Mesenchymal stem cell (in vitro differentiated cells and primary cell): ENCODE results near the gene ZNF366.

Experiments used
- DNase-seq: peaks from one replicate; pipeline ENCODE4 v3.0.0-alpha.2; 2013
- H2AFZ ChIP-seq: one replicate; pipeline ENCODE4 v1.6.1; 2013; ENCODE audit warnings: low read depth, mild to moderate bottlenecking, control low read depth, inconsistent platforms, low read length, moderate library complexity
- H2AK5ac ChIP-seq: 2 replicates; pipeline ENCODE4 v1.6.1; 2013; ENCODE audit warnings: low read length, moderate library complexity, mild to moderate bottlenecking, inconsistent platforms; ENCODE audit not compliant: severe bottlenecking
- H2BK120ac ChIP-seq: one replicate; pipeline ENCODE4 v1.6.1; 2013; ENCODE audit warnings: low read depth, mild to moderate bottlenecking, inconsistent platforms, low read length, moderate library complexity
- H2BK12ac ChIP-seq, 2 experiments: one replicate each; pipeline ENCODE4 v1.6.1; 2013; ENCODE audit warnings: inconsistent platforms in 2 of 2, low read length in 2 of 2, mild to moderate bottlenecking in 2 of 2, moderate library complexity in 2 of 2, control low read depth in 1 of 2
- H2BK15ac ChIP-seq: one replicate; pipeline ENCODE4 v1.6.1; 2013; ENCODE audit warnings: mild to moderate bottlenecking, low read depth, inconsistent platforms; ENCODE audit not compliant: poor library complexity, severe bottlenecking
- H2BK5ac ChIP-seq: 2 replicates; pipeline ENCODE4 v1.6.1; 2013; ENCODE audit warnings: low read depth, mild to moderate bottlenecking, low read length, control low read depth, inconsistent platforms; ENCODE audit not compliant: poor library complexity, severe bottlenecking
- H3K14ac ChIP-seq, 2 experiments: one replicate each; pipeline ENCODE4 v1.6.1; 2013; ENCODE audit warnings: inconsistent platforms in 2 of 2, low read length in 2 of 2, control low read depth in 1 of 2, mild to moderate bottlenecking in 1 of 2, moderate library complexity in 1 of 2
- H3K18ac ChIP-seq, 2 experiments: one replicate each; pipeline ENCODE4 v1.6.1; 2013; ENCODE audit warnings: inconsistent platforms in 2 of 2, low read length in 2 of 2, control low read depth in 1 of 2, low read depth in 1 of 2, mild to moderate bottlenecking in 1 of 2
- H3K23ac ChIP-seq, 2 experiments: one replicate each; pipeline ENCODE4 v1.6.1; 2013; ENCODE audit warnings: inconsistent platforms in 2 of 2, low read length in 2 of 2, mild to moderate bottlenecking in 2 of 2, moderate library complexity in 2 of 2, control low read depth in 1 of 2
- H3K27ac ChIP-seq: 2 replicates; pipeline ENCODE4 v1.5.1; 2013; ENCODE audit warnings: mild to moderate bottlenecking, moderate library complexity, low read length, control low read depth, inconsistent platforms; ENCODE audit not compliant: poor library complexity, severe bottlenecking
- H3K27me3 ChIP-seq, 2 experiments: 2 replicates each; pipeline versions ENCODE4 v1.6.1 to v1.7.0; 2013; ENCODE audit warnings: low read length in 2 of 2, mild to moderate bottlenecking in 2 of 2, moderate library complexity in 2 of 2, control low read depth in 1 of 2, inconsistent platforms in 1 of 2; ENCODE audit not compliant: control insufficient read depth in 1 of 2, insufficient read depth in 1 of 2
- H3K36me3 ChIP-seq, 2 experiments: 2 replicates each; pipeline versions ENCODE4 v1.6.1 to v1.7.0; 2013; ENCODE audit warnings: low read length in 2 of 2, control low read depth in 1 of 2, inconsistent platforms in 1 of 2, low read depth in 1 of 2, mild to moderate bottlenecking in 1 of 2; ENCODE audit not compliant: insufficient read depth in 2 of 2, control insufficient read depth in 1 of 2
- H3K4ac ChIP-seq, 2 experiments: one replicate each; pipeline ENCODE4 v1.6.1; 2013; ENCODE audit warnings: inconsistent platforms in 2 of 2, low read length in 2 of 2, mild to moderate bottlenecking in 2 of 2, moderate library complexity in 2 of 2, control low read depth in 1 of 2, low read depth in 1 of 2
- H3K4me1 ChIP-seq: 2 replicates; pipeline ENCODE4 v1.6.1; 2013; ENCODE audit warnings: low read depth, low read length, control low read depth; ENCODE audit not compliant: control insufficient read depth, insufficient read depth
- H3K4me2 ChIP-seq: 2 replicates; pipeline ENCODE4 v1.6.1; 2013; ENCODE audit warnings: low read length, mild to moderate bottlenecking, inconsistent platforms; ENCODE audit not compliant: poor library complexity, severe bottlenecking
- H3K4me3 ChIP-seq, 2 experiments: 2 replicates each; pipeline versions ENCODE4 v1.5.1 to v1.7.0; 2013; ENCODE audit warnings: low read length in 2 of 2, mild to moderate bottlenecking in 2 of 2, control low read depth in 1 of 2, low read depth in 1 of 2; ENCODE audit not compliant: insufficient read depth in 1 of 2
- H3K79me1 ChIP-seq: replicated peaks from 2 replicates; pipeline ENCODE4 v1.6.1; 2013; ENCODE audit warnings: mild to moderate bottlenecking, control low read depth, low read length, inconsistent platforms; ENCODE audit not compliant: poor library complexity, severe bottlenecking
- H3K9ac ChIP-seq: 2 replicates; pipeline ENCODE4 v1.7.0; 2013; ENCODE audit warnings: mild to moderate bottlenecking, low read length, moderate library complexity
- H3K9me3 ChIP-seq: 2 replicates; pipeline ENCODE4 v1.7.0; 2013; ENCODE audit warnings: mild to moderate bottlenecking, low read length; ENCODE audit not compliant: control insufficient read depth
- H4K8ac ChIP-seq: one replicate; pipeline ENCODE4 v1.6.1; 2013; ENCODE audit warnings: inconsistent platforms, mild to moderate bottlenecking, low read length, moderate library complexity
- H4K91ac ChIP-seq: one replicate; pipeline ENCODE4 v1.6.1; 2013; ENCODE audit warnings: mild to moderate bottlenecking, low read length, inconsistent platforms
- whole genome bisulfite sequencing: methylation state at CpG from one replicate; pipeline ENCODE4 v1.1.7; 2013; ENCODE audit warnings: mixed read lengths; 5-methylcytosine and 5-hydroxymethylcytosine counted together

ZNF366 gene

GRCh38 chr5:72457491-72457890 lies 49.7 kb downstream of the ZNF366 start:
- no peak overlapping the region for H3K23ac ChIP-seq
- H2AFZ ChIP-seq, result no peak overlapping the region
- no peak overlapping the region for H3K18ac ChIP-seq
- H3K4me1 ChIP-seq, result peaks cover 5% of the 10 kb centered on the region
- no peaks in the 10 kb centered on the region for H3K9me3 ChIP-seq
- no peaks in the 10 kb centered on the region for H3K36me3 ChIP-seq
- no peak overlapping the region for H2AK5ac ChIP-seq
- H3K27me3 ChIP-seq, result no peaks in the 10 kb centered on the region
- H2BK5ac ChIP-seq, result no peak overlapping the region
- no peak overlapping the region for H4K8ac ChIP-seq
- no peak overlapping the region for H3K4ac ChIP-seq
- H3K4me3 ChIP-seq, result no peak overlapping the region
- no peak overlapping the region for H3K4me2 ChIP-seq
- no peaks in the 10 kb centered on the region for H3K79me1 ChIP-seq
- no peak overlapping the region for H3K27ac ChIP-seq
- no peak for DNase-seq
- no peak overlapping the region for H2BK120ac ChIP-seq
- 100% methylated on average over 1 of the region's 1 CpG for WGBS
- no peak overlapping the region for H2BK12ac ChIP-seq
- no peak overlapping the region for H3K9ac ChIP-seq
- no peak overlapping the region for H4K91ac ChIP-seq
- no peak overlapping the region for H2BK15ac ChIP-seq
- no peak overlapping the region for H3K14ac ChIP-seq

- no peak for DNase-seq
- Histone ChIP-seq H3K4ac (no peak overlapping the region), H4K91ac (no peak overlapping the region), H2BK15ac (no peak overlapping the region), H3K79me1 (no peaks in the 10 kb centered on the region), H3K36me3 (no peaks in the 10 kb centered on the region), H2BK120ac (no peak overlapping the region), H2AK5ac (no peak overlapping the region), H3K27me3 (no peaks in the 10 kb centered on the region), H3K9ac (no peak overlapping the region), H3K4me1 (peaks cover 11% of the 10 kb centered on the region), H3K27ac (no peak overlapping the region), H3K14ac (no peak overlapping the region), H3K23ac (no peak overlapping the region), H3K9me3 (no peaks in the 10 kb centered on the region), H3K4me3 (no peak overlapping the region), H4K8ac (no peak overlapping the region), H3K18ac (no peak overlapping the region), H2BK12ac (no peak overlapping the region), H3K4me2 (no peak overlapping the region), H2AFZ (no peak overlapping the region), H2BK5ac (no peak overlapping the region)
- 94% methylated on average over 7 of the region's 8 CpGs for WGBS
Measured at GRCh38 chr5:72456391-72457074, 50.7 kb downstream of the ZNF366 start.

GRCh38 chr5:72455476-72455875 lies 51.7 kb downstream of the ZNF366 start:
- no peaks in the 10 kb centered on the region for H3K27me3 ChIP-seq
- H2BK5ac ChIP-seq, result no peak overlapping the region
- H3K79me1 ChIP-seq, result no peaks in the 10 kb centered on the region
- no peak overlapping the region for H3K14ac ChIP-seq
- no peak overlapping the region for H3K4ac ChIP-seq
- no peak overlapping the region for H4K8ac ChIP-seq
- H2BK15ac ChIP-seq, result no peak overlapping the region
- no peaks in the 10 kb centered on the region for H3K9me3 ChIP-seq
- 94% methylated on average over 9 of the region's 9 CpGs for WGBS
- H3K27ac ChIP-seq, result no peak overlapping the region
- no peak overlapping the region for H3K9ac ChIP-seq
- no peak overlapping the region for H3K4me3 ChIP-seq
- no peak overlapping the region for H3K23ac ChIP-seq
- no peak overlapping the region for H2AK5ac ChIP-seq
- H4K91ac ChIP-seq, result no peak overlapping the region
- H3K4me2 ChIP-seq, result no peak overlapping the region
- H3K18ac ChIP-seq, result no peak overlapping the region
- no peak overlapping the region for H2AFZ ChIP-seq
- DNase-seq, result no peak
- H2BK120ac ChIP-seq, result no peak overlapping the region
- peaks cover 11% of the 10 kb centered on the region for H3K4me1 ChIP-seq
- H2BK12ac ChIP-seq, result peak overlapping the region in 1 of 2 experiments; percentile 9
- H3K36me3 ChIP-seq, result no peaks in the 10 kb centered on the region

GRCh38 chr5:72454996-72455395 lies 52.2 kb downstream of the ZNF366 start:
- no peak for DNase-seq
- WGBS, result 95% methylated on average over 2 of the region's 2 CpGs

More at GRCh38 chr5:72454996-72455395, 52.2 kb downstream of the ZNF366 start:
- no peak overlapping the region for H3K9ac ChIP-seq
- H3K4me1 ChIP-seq, result peaks cover 11% of the 10 kb centered on the region
- H4K8ac ChIP-seq, result no peak overlapping the region
- no peak overlapping the region for H2AFZ ChIP-seq
- H3K27me3 ChIP-seq, result no peaks in the 10 kb centered on the region
- H3K79me1 ChIP-seq, result no peaks in the 10 kb centered on the region
- H3K18ac ChIP-seq, result no peak overlapping the region
- no peaks in the 10 kb centered on the region for H3K9me3 ChIP-seq
- no peak overlapping the region for H3K4me3 ChIP-seq
- H3K4me2 ChIP-seq, result no peak overlapping the region
- no peak overlapping the region for H3K4ac ChIP-seq
- H3K23ac ChIP-seq, result no peak overlapping the region
- peak overlapping the region in 1 of 2 experiments; percentile 21 for H2BK12ac ChIP-seq
- no peak overlapping the region for H2BK120ac ChIP-seq
- no peak overlapping the region for H3K27ac ChIP-seq
- no peak overlapping the region for H2BK15ac ChIP-seq
- no peak overlapping the region for H2BK5ac ChIP-seq
- no peak overlapping the region for H3K14ac ChIP-seq
- H2AK5ac ChIP-seq, result peak overlapping the region; percentile 23
- H3K36me3 ChIP-seq, result no peaks in the 10 kb centered on the region
- H4K91ac ChIP-seq, result no peak overlapping the region
